Measurements from ENCODE around the gene PPAT. TPM values are rescaled to one million over a fixed set of nuclear protein-coding genes. Genes with fewer than 3 reads are reported as not detected.

PPAT gene
- total RNA-seq, 3 donors from 2014 or later (not counting 1 experiment from before 2014, with no cell fraction given): 4.3 to 8.9 (median 6.2) TPM

- H3K27me3 ChIP-seq (ENCODE audit: control insufficient read depth, insufficient read depth, low read length): no peaks in the 10 kb centered on the region
- no peak for TF ChIP-seq CTCF (IDR thresholded peaks at IDR 0.05)
- 93% methylated on average over 3 of the region's 3 CpGs for WGBS (ENCODE audit: insufficient coverage)
Measured at GRCh38 chr4:56417396-56417795, 18.0 kb downstream of the PPAT start.

GRCh38 chr4:56416349-56416748 is 19.1 kb downstream of the PPAT start:
- no peak for ATAC-seq
- WGBS (ENCODE audit: insufficient coverage): 13% methylated on average over 1 of the region's 3 CpGs
- no peak for DNase-seq
- H3K27ac ChIP-seq (ENCODE audit: low read length): no peak overlapping the region
- H3K27me3 ChIP-seq (ENCODE audit: control insufficient read depth, insufficient read depth, low read length): no peaks in the 10 kb centered on the region
- H3K36me3 Mint-ChIP-seq: no peaks in the 10 kb centered on the region
- no peak overlapping the region for H3K27ac Mint-ChIP-seq
- no peak overlapping the region for H3K4me3 Mint-ChIP-seq
- H3K4me1 ChIP-seq (ENCODE audit: control insufficient read depth, insufficient read depth, low read length): no peaks in the 10 kb centered on the region
- H3K4me3 ChIP-seq (ENCODE audit: low read length): no peak overlapping the region
- no peaks in the 10 kb centered on the region for H3K9me3 Mint-ChIP-seq
- no peaks in the 10 kb centered on the region for H3K27me3 Mint-ChIP-seq (ENCODE audit: low read depth in 2 of 2)
- intact Hi-C loops (cut with micrococcal nuclease): no loop called here
- TF ChIP-seq CTCF (IDR thresholded peaks at IDR 0.05): no peak
- H3K9me3 ChIP-seq (ENCODE audit: control insufficient read depth, insufficient read depth, low read length): no peaks in the 10 kb centered on the region
- H3K4me1 Mint-ChIP-seq: no peaks in the 10 kb centered on the region
- H3K36me3 ChIP-seq (ENCODE audit: control insufficient read depth, insufficient read depth, low read length): no peaks in the 10 kb centered on the region

More at GRCh38 chr4:56417396-56417795, 18.0 kb downstream of the PPAT start:
- Histone ChIP-seq H3K9me3 (ENCODE audit: control insufficient read depth, insufficient read depth, low read length) (no peaks in the 10 kb centered on the region), H3K4me1 (ENCODE audit: control insufficient read depth, insufficient read depth, low read length) (no peaks in the 10 kb centered on the region), H3K27ac (ENCODE audit: low read length) (no peak overlapping the region), H3K36me3 (ENCODE audit: control insufficient read depth, insufficient read depth, low read length) (no peaks in the 10 kb centered on the region), H3K4me3 (ENCODE audit: low read length) (no peak overlapping the region)
- no peak for ATAC-seq
- H3K4me1 Mint-ChIP-seq: no peaks in the 10 kb centered on the region
- H3K27me3 Mint-ChIP-seq (ENCODE audit: low read depth in 2 of 2): no peaks in the 10 kb centered on the region
- no peaks in the 10 kb centered on the region for H3K36me3 Mint-ChIP-seq
- no peak overlapping the region for H3K27ac Mint-ChIP-seq
- no peak overlapping the region for H3K4me3 Mint-ChIP-seq
- no peaks in the 10 kb centered on the region for H3K9me3 Mint-ChIP-seq
- no peak for DNase-seq
- intact Hi-C loops (cut with micrococcal nuclease): no loop called here

GRCh38 chr4:56414135-56414670 is 21.2 kb downstream of the PPAT start:
- 98% methylated on average over 3 of the region's 4 CpGs for WGBS (ENCODE audit: insufficient coverage)
- H3K36me3 Mint-ChIP-seq: no peaks in the 10 kb centered on the region
- H3K9me3 Mint-ChIP-seq: no peaks in the 10 kb centered on the region
- no peak overlapping the region for H3K27ac Mint-ChIP-seq
- no peaks in the 10 kb centered on the region for H3K27me3 ChIP-seq (ENCODE audit: control insufficient read depth, insufficient read depth, low read length)
- no peaks in the 10 kb centered on the region for H3K4me1 ChIP-seq (ENCODE audit: control insufficient read depth, insufficient read depth, low read length)
- no peaks in the 10 kb centered on the region for H3K36me3 ChIP-seq (ENCODE audit: control insufficient read depth, insufficient read depth, low read length)
- H3K9me3 ChIP-seq (ENCODE audit: control insufficient read depth, insufficient read depth, low read length): no peaks in the 10 kb centered on the region
- no peak overlapping the region for H3K4me3 Mint-ChIP-seq
- DNase-seq: no peak
- no peaks in the 10 kb centered on the region for H3K27me3 Mint-ChIP-seq (ENCODE audit: low read depth in 2 of 2)
- no peak for TF ChIP-seq CTCF (IDR thresholded peaks at IDR 0.05)
- H3K27ac ChIP-seq (ENCODE audit: low read length): no peak overlapping the region
- no peak for ATAC-seq
- no peak overlapping the region for H3K4me3 ChIP-seq (ENCODE audit: low read length)
- no peaks in the 10 kb centered on the region for H3K4me1 Mint-ChIP-seq
- intact Hi-C loops (cut with micrococcal nuclease): no loop called here

Data from natural killer cell (primary cell).